HEK293 (cell line): ENCODE data around the gene AGMO.

Experiments used
- CTCF ChIA-PET: fragments of 350-600 bp; formaldehyde crosslinking; extraction: SDS; loops from one replicate; lab custom pipeline; 2021; ENCODE audit warnings: antibody characterized with exemption; lab: Yijun Ruan, JAX
- POLR2A ChIA-PET: fragments of 300-600 bp; formaldehyde crosslinking; extraction: SDS; loops from one replicate; lab custom pipeline; 2020; ENCODE audit warnings: antibody characterized with exemption, inconsistent platforms; lab: Yijun Ruan, JAX
- H3K27ac ChIP-seq: fragments of 200-500 bp; sonication (Bioruptor generic); 2 replicates; pipeline ENCODE4 v1.5.1; 2014; ENCODE audit warnings: low read depth, low read length, control low read depth, inconsistent platforms; ENCODE audit errors: extremely low read depth
- H3K36me3 ChIP-seq, 2 experiments: fragments of 200-500 bp in 1 of 2; sonication (Bioruptor generic) in 1 of 2; 1 replicate in 1 of 2; 2 replicates in 1 of 2; pipeline ENCODE4 v1.5.1; 2014 to 2017; ENCODE audit warnings: inconsistent platforms in 2 of 2, low read length in 2 of 2; ENCODE audit not compliant: control insufficient read depth in 2 of 2, insufficient read depth in 1 of 2
- H3K4me1 ChIP-seq: fragments of 200-500 bp; sonication (Bioruptor generic); 2 replicates; pipeline ENCODE4 v1.5.1; 2014; ENCODE audit warnings: mild to moderate bottlenecking, low read length, inconsistent platforms; ENCODE audit not compliant: control insufficient read depth, insufficient read depth
- H3K4me3 ChIP-seq: 2 replicates; pipeline ENCODE4 v1.5.1; 2011; ENCODE audit warnings: low read depth, mild to moderate bottlenecking, control low read depth, low read length, moderate library complexity
- H3K9me3 ChIP-seq: fragments of 200-500 bp; sonication (Bioruptor generic); 2 replicates; pipeline ENCODE4 v1.5.1; 2014; ENCODE audit warnings: low read depth, low read length, inconsistent platforms; ENCODE audit not compliant: control insufficient read depth, insufficient read depth
- FEZF1 ChIP-seq: fragments of 450-650 bp; formaldehyde crosslinking; IDR thresholded peaks from 2 replicates; pipeline ENCODE4 v1.5.1; 2016; ENCODE audit warnings: missing biosample characterization, missing genetic modification characterization
- OVOL3 ChIP-seq: fragments of 450-650 bp; formaldehyde crosslinking; IDR thresholded peaks from 2 replicates; pipeline ENCODE4 v1.5.1; 2016; ENCODE audit warnings: missing biosample characterization, missing genetic modification characterization
- PATZ1 ChIP-seq: fragments of 450-650 bp; formaldehyde crosslinking; IDR thresholded peaks from 2 replicates; pipeline ENCODE4 v1.5.1; 2016; ENCODE audit warnings: missing biosample characterization, missing genetic modification characterization
- REPIN1 ChIP-seq: fragments of 450-650 bp; formaldehyde crosslinking; IDR thresholded peaks from 2 replicates; pipeline ENCODE4 v1.5.1; 2017; ENCODE audit warnings: missing biosample characterization, missing genetic modification characterization, low read depth
- TRIM28 ChIP-seq: IDR thresholded peaks from 2 replicates; pipeline ENCODE4 v1.6.1; 2011; ENCODE audit warnings: low read length, control low read depth, borderline replicate concordance
- WT1 ChIP-seq: fragments of 450-650 bp; formaldehyde crosslinking; IDR thresholded peaks from 2 replicates; pipeline ENCODE4 v1.5.1; 2016; ENCODE audit warnings: missing biosample characterization, missing genetic modification characterization
- YY2 ChIP-seq: fragments of 450-650 bp; formaldehyde crosslinking; IDR thresholded peaks from 2 replicates; pipeline ENCODE4 v1.5.1; 2016; ENCODE audit warnings: missing biosample characterization, missing genetic modification characterization
- ZBTB49 ChIP-seq: fragments of 450-650 bp; formaldehyde crosslinking; IDR thresholded peaks from 2 replicates; pipeline ENCODE4 v1.5.1; 2016; ENCODE audit warnings: missing biosample characterization, missing genetic modification characterization, low read depth
- ZFP3 ChIP-seq: fragments of 450-650 bp; formaldehyde crosslinking; IDR thresholded peaks from 2 replicates; pipeline ENCODE4 v1.5.1; 2016; ENCODE audit warnings: low read depth, missing biosample characterization, missing genetic modification characterization
- ZNF10 ChIP-seq: fragments of 450-650 bp; formaldehyde crosslinking; IDR thresholded peaks from 2 replicates; pipeline ENCODE4 v1.5.1; 2017; ENCODE audit warnings: missing biosample characterization, missing genetic modification characterization
- ZNF221 ChIP-seq: fragments of 450-650 bp; formaldehyde crosslinking; IDR thresholded peaks from 2 replicates; pipeline ENCODE4 v1.5.1; 2017; ENCODE audit warnings: missing biosample characterization, missing genetic modification characterization, borderline replicate concordance
- ZNF23 ChIP-seq: fragments of 450-650 bp; formaldehyde crosslinking; IDR thresholded peaks from 2 replicates; pipeline ENCODE4 v1.5.1; 2016; ENCODE audit warnings: missing biosample characterization, missing genetic modification characterization, borderline replicate concordance
- ZNF24 ChIP-seq: fragments of 450-650 bp; formaldehyde crosslinking; IDR thresholded peaks from 2 replicates; pipeline ENCODE4 v1.5.1; 2016; ENCODE audit warnings: missing biosample characterization, missing genetic modification characterization
- ZNF433 ChIP-seq: fragments of 450-650 bp; formaldehyde crosslinking; IDR thresholded peaks from 2 replicates; pipeline ENCODE4 v1.5.1; 2016; ENCODE audit warnings: missing biosample characterization, missing genetic modification characterization, low read depth
- ZNF449 ChIP-seq: fragments of 450-650 bp; formaldehyde crosslinking; IDR thresholded peaks from 2 replicates; pipeline ENCODE4 v1.5.1; 2017; ENCODE audit warnings: missing biosample characterization, mild to moderate bottlenecking, missing genetic modification characterization, moderate library complexity
- ZNF548 ChIP-seq: fragments of 450-650 bp; formaldehyde crosslinking; IDR thresholded peaks from 2 replicates; pipeline ENCODE4 v1.5.1; 2016; ENCODE audit warnings: missing biosample characterization, missing genetic modification characterization
- ZNF549 ChIP-seq: fragments of 450-650 bp; IDR thresholded peaks from 2 replicates; pipeline ENCODE4 v1.5.1; 2018; ENCODE audit warnings: missing biosample characterization, missing genetic modification characterization, mild to moderate bottlenecking, inconsistent platforms, moderate library complexity
- ZNF585B ChIP-seq: fragments of 450-650 bp; formaldehyde crosslinking; IDR thresholded peaks from 2 replicates; pipeline ENCODE4 v1.5.1; 2016; ENCODE audit warnings: missing biosample characterization, missing genetic modification characterization
- ZNF626 ChIP-seq: fragments of 450-650 bp; sonication (Bioruptor Pico); formaldehyde crosslinking; IDR thresholded peaks from 2 replicates; pipeline ENCODE4 v1.5.1; 2018; ENCODE audit warnings: missing biosample characterization, missing genetic modification characterization, inconsistent platforms
- ZNF677 ChIP-seq: fragments of 450-650 bp; IDR thresholded peaks from 2 replicates; pipeline ENCODE4 v1.5.0; 2018; ENCODE audit warnings: missing biosample characterization, mild to moderate bottlenecking, missing genetic modification characterization, moderate library complexity
- ZNF701 ChIP-seq: fragments of 450-650 bp; formaldehyde crosslinking; IDR thresholded peaks from 2 replicates; pipeline ENCODE4 v1.5.1; 2016; ENCODE audit warnings: missing biosample characterization, missing genetic modification characterization
- ZNF776 ChIP-seq: fragments of 450-650 bp; formaldehyde crosslinking; IDR thresholded peaks from 2 replicates; pipeline ENCODE4 v1.5.0; 2017; ENCODE audit warnings: missing biosample characterization, missing genetic modification characterization, borderline replicate concordance
- ZNF785 ChIP-seq: fragments of 450-650 bp; formaldehyde crosslinking; IDR thresholded peaks from 2 replicates; pipeline ENCODE4 v1.5.1; 2016; ENCODE audit warnings: missing biosample characterization, missing genetic modification characterization
- ZNF792 ChIP-seq: fragments of 450-650 bp; formaldehyde crosslinking; IDR thresholded peaks from 2 replicates; pipeline ENCODE4 v1.5.1; 2016; ENCODE audit warnings: missing biosample characterization, missing genetic modification characterization

Gene AGMO

GRCh38 chr7:15252181-15252580 lies 309.6 kb downstream of the AGMO start:
- no peaks in the 10 kb centered on the region for H3K36me3 ChIP-seq
- ChIA-PET POLR2A (no interaction called here), CTCF (no interaction called here)
- H3K4me1 ChIP-seq, result no peaks in the 10 kb centered on the region
- TF ChIP-seq ZNF549 (tag by site-specific recombination) (no peak), ZNF548 (tag by site-specific recombination) (no peak), ZNF626 (tag by site-specific recombination) (no peak), ZFP3 (tag by site-specific recombination) (no peak), ZBTB49 (tag by site-specific recombination) (no peak)
- no peak overlapping the region for H3K27ac ChIP-seq
- H3K9me3 ChIP-seq, result no peaks in the 10 kb centered on the region
- H3K4me3 ChIP-seq, result no peak overlapping the region

GRCh38 chr7:15248514-15248913 lies 313.3 kb downstream of the AGMO start:
- no peak overlapping the region for H3K27ac ChIP-seq
- H3K36me3 ChIP-seq, result no peaks in the 10 kb centered on the region
- H3K4me3 ChIP-seq, result no peak overlapping the region
- CTCF ChIA-PET, result no interaction called here
- TF ChIP-seq ZNF221 (tag by site-specific recombination) (no peak), PATZ1 (no peak), ZNF23 (tag by site-specific recombination) (no peak), ZNF10 (tag by site-specific recombination) (no peak), ZNF677 (tag by site-specific recombination) (no peak), WT1 (tag by site-specific recombination) (no peak), OVOL3 (no peak), ZNF785 (no peak), FEZF1 (tag by site-specific recombination) (no peak), ZNF776 (tag by site-specific recombination) (no peak), ZNF701 (tag by site-specific recombination) (no peak), REPIN1 (tag by site-specific recombination) (no peak), YY2 (tag by site-specific recombination) (no peak), ZNF792 (tag by site-specific recombination) (no peak), ZNF449 (no peak), ZNF24 (tag by site-specific recombination) (no peak), ZNF433 (tag by site-specific recombination) (no peak), TRIM28 (no peak), ZNF585B (tag by site-specific recombination) (no peak)
- TF ChIP-seq, all 188 proteins: peak for 0
- POLR2A ChIA-PET, result no interaction called here
- no peaks in the 10 kb centered on the region for H3K4me1 ChIP-seq
- no peaks in the 10 kb centered on the region for H3K9me3 ChIP-seq
